ENCODE data around the gene SH3GL1. TPM values are rescaled to one million over a fixed set of nuclear protein-coding genes. Genes with fewer than 3 reads are reported as not detected.

Gene SH3GL1
- polyA plus RNA-seq, 1 donor (not counting 4 experiments of a cell fraction or from before 2014, with no cell fraction given): 47.4 TPM

DNA sequence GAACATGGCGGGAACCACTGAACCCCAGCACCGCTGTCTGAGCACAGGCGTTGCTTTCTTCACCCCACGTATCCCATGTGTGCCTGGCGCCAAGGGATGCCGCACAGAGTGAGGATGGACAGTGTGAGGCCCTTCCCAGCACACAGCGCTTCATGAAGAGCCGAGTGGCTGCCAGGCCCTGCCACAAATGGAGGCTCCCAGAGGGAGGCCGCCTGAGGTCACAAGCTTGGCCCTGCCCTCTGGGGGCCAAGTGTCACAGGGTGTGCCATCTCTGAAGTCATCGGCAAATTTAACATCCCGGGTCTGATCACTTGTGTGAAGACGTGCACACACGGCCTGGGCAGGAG lies 32.6 kb downstream of the SH3GL1 start:
- no peaks in the 10 kb centered on the region for H3K27me3 ChIP-seq (ENCODE audit: control insufficient read depth, extremely low read depth, insufficient read depth, low read length)
- no peak overlapping the region for H2AFZ ChIP-seq (ENCODE audit: control insufficient read depth, low read length)
- H3K9ac ChIP-seq (ENCODE audit: control insufficient read depth, extremely low read depth, insufficient read depth, low read length): no peak overlapping the region
- FAIRE-seq (no peak), DNase-seq (ENCODE audit: low read depth, low spot score) (no peak)
- H3K79me2 ChIP-seq (ENCODE audit: control insufficient read depth, insufficient read depth, low read length): peaks cover 43% of the 10 kb centered on the region
- no peak overlapping the region for H3K4me2 ChIP-seq (ENCODE audit: control insufficient read depth, extremely low read depth, insufficient read depth, low read depth, low read length)
- no peak for TF ChIP-seq EZH2 (IDR thresholded peaks at IDR 0.05; ENCODE audit: low read length)
- TF ChIP-seq CTCF (optimal IDR thresholded peaks at IDR 0.05 in 1 of 3, IDR thresholded peaks at IDR 0.05 in 1 of 3, conservative IDR thresholded peaks at IDR 0.05 in 1 of 3; ENCODE audit: extremely low read depth in 1 of 3, insufficient read depth in 2 of 3, low read length in 3 of 3): no peak
- H3K27ac ChIP-seq (ENCODE audit: control insufficient read depth, insufficient read depth, low read length): no peak overlapping the region
- H3K4me1 ChIP-seq (ENCODE audit: control insufficient read depth, extremely low read depth, insufficient read depth, low read length): peaks cover 24% of the 10 kb centered on the region
- dilution Hi-C loops (cut with MboI; ENCODE audit: extremely low pct_ligation_motif_present, low sequenced_read_pairs): no loop called here
- H3K9me1 ChIP-seq (ENCODE audit: control insufficient read depth, extremely low read depth, insufficient read depth, low read length): no peaks in the 10 kb centered on the region
- H4K20me1 ChIP-seq (ENCODE audit: control insufficient read depth, extremely low read depth, insufficient read depth, low read length): no peaks in the 10 kb centered on the region
- H3K9me3 ChIP-seq (ENCODE audit: control insufficient read depth, low read depth, low read length): no peaks in the 10 kb centered on the region
- H3K36me3 ChIP-seq (ENCODE audit: control insufficient read depth in 2 of 2, extremely low read depth in 1 of 2, insufficient read depth in 2 of 2, low read length in 2 of 2): peaks cover 28 to 30% of the 10 kb centered on the region in 2 experiments
- no peak overlapping the region for H3K4me3 ChIP-seq (ENCODE audit: control insufficient read depth in 2 of 3, extremely low read depth in 1 of 3, insufficient read depth in 2 of 3, low read depth in 1 of 3, low read length in 3 of 3)

GRCh38 chr19:4367336-4367723 lies 33.0 kb downstream of the SH3GL1 start:
- Histone ChIP-seq H2AFZ (ENCODE audit: control insufficient read depth, low read length) (no peak overlapping the region), H3K9me1 (ENCODE audit: control insufficient read depth, extremely low read depth, insufficient read depth, low read length) (no peaks in the 10 kb centered on the region), H4K20me1 (ENCODE audit: control insufficient read depth, extremely low read depth, insufficient read depth, low read length) (no peaks in the 10 kb centered on the region), H3K4me3 (ENCODE audit: control insufficient read depth in 2 of 3, extremely low read depth in 1 of 3, insufficient read depth in 2 of 3, low read depth in 1 of 3, low read length in 3 of 3) (no peak overlapping the region), H3K4me2 (ENCODE audit: control insufficient read depth, extremely low read depth, insufficient read depth, low read depth, low read length) (no peak overlapping the region), H3K36me3 (ENCODE audit: control insufficient read depth in 2 of 2, extremely low read depth in 1 of 2, insufficient read depth in 2 of 2, low read length in 2 of 2) (peaks cover 28 to 33% of the 10 kb centered on the region in 2 experiments), H3K27me3 (ENCODE audit: control insufficient read depth, extremely low read depth, insufficient read depth, low read length) (no peaks in the 10 kb centered on the region), H3K9me3 (ENCODE audit: control insufficient read depth, low read depth, low read length) (no peaks in the 10 kb centered on the region), H3K79me2 (ENCODE audit: control insufficient read depth, insufficient read depth, low read length) (peaks cover 39% of the 10 kb centered on the region), H3K4me1 (ENCODE audit: control insufficient read depth, extremely low read depth, insufficient read depth, low read length) (peaks cover 24% of the 10 kb centered on the region), H3K27ac (ENCODE audit: control insufficient read depth, insufficient read depth, low read length) (no peak overlapping the region), H3K9ac (ENCODE audit: control insufficient read depth, extremely low read depth, insufficient read depth, low read length) (no peak overlapping the region)
- DNase-seq (ENCODE audit: low read depth, low spot score) (no peak), FAIRE-seq (no peak)
- dilution Hi-C loops (cut with MboI; ENCODE audit: extremely low pct_ligation_motif_present, low sequenced_read_pairs): no loop called here
- TF ChIP-seq CTCF (optimal IDR thresholded peaks at IDR 0.05 in 1 of 3, IDR thresholded peaks at IDR 0.05 in 1 of 3, conservative IDR thresholded peaks at IDR 0.05 in 1 of 3; ENCODE audit: extremely low read depth in 1 of 3, insufficient read depth in 2 of 3, low read length in 3 of 3): no peak
- TF ChIP-seq EZH2 (IDR thresholded peaks at IDR 0.05; ENCODE audit: low read length): no peak

Measured in keratinocyte (primary cell).